ENCODE data around the gene OSBPL3.

The OSBPL3 gene

DNA sequence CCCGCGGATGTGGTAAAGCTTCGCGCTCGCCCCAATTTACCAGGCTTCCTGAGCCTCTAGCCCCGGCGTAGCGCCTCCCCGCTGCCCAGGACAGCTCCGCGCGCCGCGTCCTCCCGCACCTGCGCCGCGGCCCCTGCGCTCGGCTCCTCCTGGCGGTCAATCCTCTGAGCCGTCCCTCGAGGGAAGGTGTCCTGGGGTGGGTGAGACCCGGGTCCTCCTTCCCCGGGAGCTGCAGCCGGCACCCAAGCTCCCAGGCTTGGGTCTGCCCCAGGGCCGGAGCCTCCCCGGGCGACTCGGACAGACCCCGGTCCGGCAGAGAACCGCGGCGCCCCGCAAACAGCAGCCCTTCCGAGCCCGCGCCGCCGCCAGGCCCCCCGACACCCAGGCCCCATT, 512 bp downstream of the OSBPL3 start:
- TF ChIP-seq, protein P1, sequence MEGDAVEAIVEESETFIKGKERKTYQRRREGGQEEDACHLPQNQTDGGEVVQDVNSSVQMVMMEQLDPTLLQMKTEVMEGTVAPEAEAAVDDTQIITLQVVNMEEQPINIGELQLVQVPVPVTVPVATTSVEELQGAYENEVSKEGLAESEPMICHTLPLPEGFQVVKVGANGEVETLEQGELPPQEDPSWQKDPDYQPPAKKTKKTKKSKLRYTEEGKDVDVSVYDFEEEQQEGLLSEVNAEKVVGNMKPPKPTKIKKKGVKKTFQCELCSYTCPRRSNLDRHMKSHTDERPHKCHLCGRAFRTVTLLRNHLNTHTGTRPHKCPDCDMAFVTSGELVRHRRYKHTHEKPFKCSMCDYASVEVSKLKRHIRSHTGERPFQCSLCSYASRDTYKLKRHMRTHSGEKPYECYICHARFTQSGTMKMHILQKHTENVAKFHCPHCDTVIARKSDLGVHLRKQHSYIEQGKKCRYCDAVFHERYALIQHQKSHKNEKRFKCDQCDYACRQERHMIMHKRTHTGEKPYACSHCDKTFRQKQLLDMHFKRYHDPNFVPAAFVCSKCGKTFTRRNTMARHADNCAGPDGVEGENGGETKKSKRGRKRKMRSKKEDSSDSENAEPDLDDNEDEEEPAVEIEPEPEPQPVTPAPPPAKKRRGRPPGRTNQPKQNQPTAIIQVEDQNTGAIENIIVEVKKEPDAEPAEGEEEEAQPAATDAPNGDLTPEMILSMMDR (IDR thresholded peaks at IDR 0.05; ENCODE audit: low read depth, low read length), result peak; percentile 52
- no peak for DNase-seq (ENCODE audit: extremely low read depth, low read depth)

GRCh38 chr7:24978843-24979469, 1.0 kb downstream of the OSBPL3 start:
- DNase-seq (ENCODE audit: extremely low read depth, low read depth), result no peak
- TF ChIP-seq, protein P1 (IDR thresholded peaks at IDR 0.05; ENCODE audit: low read depth, low read length), result no peak

GRCh38 chr7:24975644-24976260, 4.2 kb downstream of the OSBPL3 start:
- no peak for DNase-seq (ENCODE audit: extremely low read depth, low read depth)
- TF ChIP-seq, protein P1 (IDR thresholded peaks at IDR 0.05; ENCODE audit: low read depth, low read length), result no peak

GRCh38 chr7:24975172-24975571, 4.8 kb downstream of the OSBPL3 start:
- no peak for DNase-seq (ENCODE audit: extremely low read depth, low read depth)
- TF ChIP-seq, protein P1 (IDR thresholded peaks at IDR 0.05; ENCODE audit: low read depth, low read length), result no peak

DNA sequence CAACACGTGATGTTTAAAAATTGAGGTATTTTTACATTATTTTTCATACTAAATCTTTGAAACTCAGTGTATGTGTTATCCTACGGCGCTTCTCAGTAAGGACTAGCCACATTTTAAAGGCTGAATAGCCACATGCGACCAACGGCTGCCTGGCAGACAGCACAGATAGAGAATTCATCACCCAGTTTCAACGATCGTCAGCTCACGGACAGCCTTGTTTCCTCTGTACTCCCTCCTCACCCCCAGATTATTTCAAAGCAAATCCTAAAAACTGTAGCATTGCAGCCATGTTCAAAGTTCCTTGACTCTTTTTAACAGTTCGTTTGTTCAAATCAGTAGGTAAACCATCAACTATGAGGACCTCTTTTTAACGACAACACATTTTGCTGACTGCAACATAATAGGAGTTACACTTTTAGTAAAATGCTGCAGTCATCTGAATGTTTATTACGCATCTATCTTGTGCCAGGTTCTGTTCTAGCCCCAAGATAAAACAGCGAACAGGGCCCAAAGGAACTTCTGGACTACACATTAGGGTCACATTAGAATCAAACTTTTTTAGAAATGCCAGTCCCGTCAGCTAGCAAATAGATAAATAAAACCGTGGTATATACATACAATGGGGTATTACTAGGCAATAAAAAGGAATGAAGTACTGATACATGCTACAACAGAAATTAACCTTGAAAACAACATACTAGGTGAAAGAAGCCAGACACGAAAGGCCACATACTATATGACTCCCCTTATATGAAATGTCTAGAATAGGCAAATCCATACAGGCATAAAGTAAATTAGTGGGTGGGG, 5.7 kb downstream of the OSBPL3 start:
- TF ChIP-seq, protein P1 (IDR thresholded peaks at IDR 0.05; ENCODE audit: low read depth, low read length), result no peak
- DNase-seq (ENCODE audit: extremely low read depth, low read depth), result no peak

DNA sequence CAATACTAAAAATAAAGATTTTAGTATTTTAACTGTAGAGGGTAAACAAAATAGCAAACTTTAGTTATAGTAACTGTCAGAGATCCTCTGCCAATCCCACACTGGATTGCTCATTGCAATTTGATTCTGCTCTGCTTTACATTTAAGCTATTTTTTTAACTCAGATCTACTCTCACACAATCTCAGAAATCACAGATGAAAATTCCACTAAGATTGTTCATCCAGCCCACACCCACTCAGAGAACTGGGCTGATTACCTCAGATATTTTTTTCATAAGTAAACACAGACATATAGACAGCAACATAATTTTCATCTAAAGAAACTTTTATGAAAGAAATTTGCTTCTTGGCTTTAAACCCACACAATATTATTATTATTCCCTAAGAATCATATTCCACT, 7.0 kb downstream of the OSBPL3 start:
- TF ChIP-seq, protein P1 (IDR thresholded peaks at IDR 0.05; ENCODE audit: low read depth, low read length), result no peak
- DNase-seq (ENCODE audit: extremely low read depth, low read depth), result no peak

DNA sequence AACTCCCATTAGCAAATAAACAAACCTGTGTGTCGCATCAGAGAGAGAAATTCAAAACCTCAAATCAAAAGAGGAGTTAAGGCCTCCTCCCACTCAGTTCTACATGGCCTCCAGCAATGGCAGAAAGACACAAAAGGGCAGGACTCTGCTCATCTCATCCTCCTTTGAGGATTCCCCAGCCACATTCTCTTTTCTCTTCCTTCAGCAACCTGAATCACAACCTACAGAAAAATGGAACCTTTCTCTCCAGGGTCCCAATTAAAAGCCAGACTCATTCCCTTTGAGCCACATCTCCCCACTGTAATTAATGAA, 7.9 kb downstream of the OSBPL3 start:
- DNase-seq (ENCODE audit: extremely low read depth, low read depth), result no peak
- TF ChIP-seq, protein P1 (IDR thresholded peaks at IDR 0.05; ENCODE audit: low read depth, low read length), result no peak
